Measurements from ENCODE around the gene ERG.

The ERG gene

GRCh38 chr21:38490411-38491020 lies 7.8 kb downstream of the ERG start:
- ATAC-seq = no peak
- no peak overlapping the region for H3K4me3 Mint-ChIP-seq
- no peak overlapping the region for H3K27ac Mint-ChIP-seq
- no peak for DNase-seq
- H3K27me3 Mint-ChIP-seq = peaks cover 73% of the 10 kb centered on the region
- no peaks in the 10 kb centered on the region for H3K4me1 Mint-ChIP-seq
- no peaks in the 10 kb centered on the region for H3K9me3 Mint-ChIP-seq

- H3K27me3 Mint-ChIP-seq = peaks cover 66% of the 10 kb centered on the region
- H3K27ac Mint-ChIP-seq = no peak overlapping the region
- no peak overlapping the region for H3K4me3 Mint-ChIP-seq
- H3K4me1 Mint-ChIP-seq = no peaks in the 10 kb centered on the region
- no peaks in the 10 kb centered on the region for H3K9me3 Mint-ChIP-seq
- no peak for ATAC-seq
- DNase-seq = no peak
Observed at GRCh38 chr21:38489729-38490128, 8.5 kb downstream of the ERG start.

GRCh38 chr21:38489271-38489652 lies 9.0 kb downstream of the ERG start:
- no peaks in the 10 kb centered on the region for H3K9me3 Mint-ChIP-seq
- DNase-seq (no peak), ATAC-seq (no peak)
- H3K27ac Mint-ChIP-seq = no peak overlapping the region
- H3K27me3 Mint-ChIP-seq = peaks cover 61% of the 10 kb centered on the region
- no peaks in the 10 kb centered on the region for H3K4me1 Mint-ChIP-seq
- no peak overlapping the region for H3K4me3 Mint-ChIP-seq

GRCh38 chr21:38488640-38489270 lies 9.5 kb downstream of the ERG start:
- Mint-ChIP-seq H3K27ac (no peak overlapping the region), H3K9me3 (no peaks in the 10 kb centered on the region), H3K27me3 (peaks cover 56% of the 10 kb centered on the region), H3K4me3 (no peak overlapping the region), H3K4me1 (no peaks in the 10 kb centered on the region)
- no peak for ATAC-seq
- no peak for DNase-seq

GRCh38 chr21:38487901-38488639 lies 10.2 kb downstream of the ERG start:
- Mint-ChIP-seq H3K4me3 (no peak overlapping the region), H3K27ac (no peak overlapping the region), H3K9me3 (no peaks in the 10 kb centered on the region), H3K4me1 (no peaks in the 10 kb centered on the region), H3K27me3 (peaks cover 51% of the 10 kb centered on the region)
- ATAC-seq (no peak), DNase-seq (no peak)

GRCh38 chr21:38486706-38487105 lies 11.6 kb downstream of the ERG start:
- Mint-ChIP-seq H3K9me3 (no peaks in the 10 kb centered on the region), H3K4me3 (no peak overlapping the region)

GRCh38 chr21:38486221-38486620 lies 12.1 kb downstream of the ERG start:
- peaks cover 46% of the 10 kb centered on the region for H3K27me3 Mint-ChIP-seq

More at GRCh38 chr21:38486706-38487105, 11.6 kb downstream of the ERG start:
- no peaks in the 10 kb centered on the region for H3K4me1 Mint-ChIP-seq
- no peak overlapping the region for H3K27ac Mint-ChIP-seq
- peaks cover 48% of the 10 kb centered on the region for H3K27me3 Mint-ChIP-seq
- DNase-seq (no peak), ATAC-seq (no peak)

GRCh38 chr21:38479641-38480525 lies 18.4 kb downstream of the ERG start:
- Mint-ChIP-seq H3K27me3 (peaks cover 56% of the 10 kb centered on the region), H3K27ac (no peak overlapping the region), H3K9me3 (no peaks in the 10 kb centered on the region), H3K4me1 (no peaks in the 10 kb centered on the region), H3K4me3 (no peak overlapping the region)
- no peak for ATAC-seq
- DNase-seq = no peak

More at GRCh38 chr21:38486221-38486620, 12.1 kb downstream of the ERG start:
- ATAC-seq (no peak), DNase-seq (no peak)
- H3K4me3 Mint-ChIP-seq = no peak overlapping the region
- H3K27ac Mint-ChIP-seq = no peak overlapping the region
- H3K4me1 Mint-ChIP-seq = no peaks in the 10 kb centered on the region
- H3K9me3 Mint-ChIP-seq = no peaks in the 10 kb centered on the region

GRCh38 chr21:38478782-38479181 lies 19.5 kb downstream of the ERG start:
- H3K9me3 Mint-ChIP-seq = no peaks in the 10 kb centered on the region
- no peak overlapping the region for H3K27ac Mint-ChIP-seq
- H3K4me3 Mint-ChIP-seq = no peak overlapping the region
- DNase-seq = no peak
- peak; percentile 42 for ATAC-seq
- no peaks in the 10 kb centered on the region for H3K4me1 Mint-ChIP-seq
- peaks cover 67% of the 10 kb centered on the region for H3K27me3 Mint-ChIP-seq

- Mint-ChIP-seq H3K27me3 (peaks cover 81% of the 10 kb centered on the region), H3K4me3 (no peak overlapping the region), H3K4me1 (no peaks in the 10 kb centered on the region), H3K9me3 (no peaks in the 10 kb centered on the region), H3K27ac (no peak overlapping the region)
- ATAC-seq (no peak), DNase-seq (no peak)
Observed at GRCh38 chr21:38477226-38477625, 21.1 kb downstream of the ERG start.

GRCh38 chr21:38476385-38476784 lies 21.9 kb downstream of the ERG start:
- Mint-ChIP-seq H3K4me3 (no peak overlapping the region), H3K9me3 (no peaks in the 10 kb centered on the region), H3K4me1 (no peaks in the 10 kb centered on the region), H3K27me3 (peaks cover 83% of the 10 kb centered on the region), H3K27ac (no peak overlapping the region)
- no peak for ATAC-seq
- no peak for DNase-seq

- H3K4me3 Mint-ChIP-seq = no peak overlapping the region
- no peak overlapping the region for H3K27ac Mint-ChIP-seq
- H3K27me3 Mint-ChIP-seq = peaks cover 83% of the 10 kb centered on the region
- DNase-seq = no peak
- ATAC-seq = no peak
- no peaks in the 10 kb centered on the region for H3K4me1 Mint-ChIP-seq
- H3K9me3 Mint-ChIP-seq = no peaks in the 10 kb centered on the region
Observed at GRCh38 chr21:38475519-38475918, 22.8 kb downstream of the ERG start.

- H3K27me3 Mint-ChIP-seq = peaks cover 81% of the 10 kb centered on the region
- no peak overlapping the region for H3K4me3 Mint-ChIP-seq
- H3K4me1 Mint-ChIP-seq = no peaks in the 10 kb centered on the region
- no peaks in the 10 kb centered on the region for H3K9me3 Mint-ChIP-seq
- DNase-seq (no peak), ATAC-seq (no peak)
- no peak overlapping the region for H3K27ac Mint-ChIP-seq
Observed at GRCh38 chr21:38474796-38475195, 23.5 kb downstream of the ERG start.

GRCh38 chr21:38474124-38474523 lies 24.2 kb downstream of the ERG start:
- Mint-ChIP-seq H3K27me3 (peaks cover 74% of the 10 kb centered on the region), H3K4me1 (no peaks in the 10 kb centered on the region), H3K27ac (no peak overlapping the region), H3K4me3 (no peak overlapping the region), H3K9me3 (peaks cover 0 to 2% of the 10 kb centered on the region in 2 donors)
- no peak for ATAC-seq
- DNase-seq = no peak

- ATAC-seq = no peak
- Mint-ChIP-seq H3K27ac (no peak overlapping the region), H3K9me3 (peaks cover 1 to 4% of the 10 kb centered on the region in 2 donors), H3K4me3 (no peak overlapping the region), H3K27me3 (peaks cover 60% of the 10 kb centered on the region), H3K4me1 (no peaks in the 10 kb centered on the region)
- no peak for DNase-seq
Observed at GRCh38 chr21:38472412-38473108, 25.7 kb downstream of the ERG start.
